Panc1 (cell line): ENCODE results near the gene NDP.

Experiments
- CTCF ChIP-seq: fragments of 450-650 bp; IDR thresholded peaks from 2 replicates; pipeline ENCODE4 v1.5.1; 2017; ENCODE audit warnings: mild to moderate bottlenecking
- POLR2AphosphoS5 ChIP-seq: IDR thresholded peaks from 2 replicates; pipeline ENCODE4 v1.6.1; 2012; ENCODE audit warnings: mild to moderate bottlenecking, low read depth, low read length, moderate library complexity
- REST ChIP-seq, 2 experiments: IDR thresholded peaks; 2 replicates each; pipeline ENCODE4 v1.6.1; 2011 to 2012; ENCODE audit warnings: low read depth in 2 of 2, control low read depth in 1 of 2, low read length in 1 of 2, mild to moderate bottlenecking in 1 of 2, moderate library complexity in 1 of 2; ENCODE audit not compliant: insufficient read depth in 1 of 2
- SIN3A ChIP-seq: IDR thresholded peaks from 2 replicates; pipeline ENCODE4 v1.6.1; 2012; ENCODE audit warnings: low read depth, mild to moderate bottlenecking, low read length, moderate library complexity, borderline replicate concordance; ENCODE audit not compliant: insufficient read depth
- TCF7L2 ChIP-seq: IDR thresholded peaks from 2 replicates; pipeline ENCODE4 v1.6.1; 2011; ENCODE audit warnings: mild to moderate bottlenecking, low read depth, low read length, inconsistent platforms

- TF ChIP-seq CTCF (no peak), POLR2AphosphoS5 (no peak), REST (IDR thresholded peaks at IDR 0.05; ENCODE audit: insufficient read depth in 1 of 2, low read depth in 2 of 2, low read length in 1 of 2) (no peak), TCF7L2 (no peak), SIN3A (no peak)
These were observed 3.4 kb downstream of the NDP start for GRCh38 chrX:43969504-43970501.
